Right hindlimb (tissue), 1 donor: ENCODE measurements around the gene FOXP1.
"Not testable (repeated sequence)": the region's sequence is repeated elsewhere in the genome, so short reads cannot be mapped to it uniquely, and the experiment has no call there.

Source experiments
- DNase-seq: peaks from one replicate; pipeline ENCODE4 v3.0.0-alpha.2; 2018

The FOXP1 gene

GRCh38 chr3:71045917-71046282 lies 537.6 kb downstream of the FOXP1 start:
- DNase-seq: no peak

GRCh38 chr3:71045212-71045916 lies 538.2 kb downstream of the FOXP1 start:
- DNase-seq: no peak

- DNase-seq: no peak
Observed at GRCh38 chr3:71042759-71043158, 540.8 kb downstream of the FOXP1 start.

GRCh38 chr3:71041371-71041770 lies 542.2 kb downstream of the FOXP1 start:
- DNase-seq: no peak

GRCh38 chr3:71039332-71039731 lies 544.2 kb downstream of the FOXP1 start:
- DNase-seq: no peak

- DNase-seq: no peak
Observed at GRCh38 chr3:71037775-71038174, 545.8 kb downstream of the FOXP1 start.

- no peak for DNase-seq
Observed at GRCh38 chr3:71035886-71036285, 547.6 kb downstream of the FOXP1 start.

- DNase-seq: no peak
Observed at GRCh38 chr3:71035314-71035713, 548.2 kb downstream of the FOXP1 start.

- no peak for DNase-seq
Observed at GRCh38 chr3:71033681-71034220, 549.8 kb downstream of the FOXP1 start.

GRCh38 chr3:71031914-71032521 lies 551.5 kb downstream of the FOXP1 start:
- no peak for DNase-seq

GRCh38 chr3:71031181-71031580 lies 552.3 kb downstream of the FOXP1 start:
- no peak for DNase-seq

- no peak for DNase-seq
Observed at GRCh38 chr3:71030748-71031147, 552.8 kb downstream of the FOXP1 start.

GRCh38 chr3:71029770-71030169 lies 553.8 kb downstream of the FOXP1 start:
- no peak for DNase-seq

GRCh38 chr3:71028802-71029201 lies 554.7 kb downstream of the FOXP1 start:
- DNase-seq: no peak

- DNase-seq: no peak
Observed at GRCh38 chr3:71028184-71028583, 555.3 kb downstream of the FOXP1 start.

GRCh38 chr3:71026634-71027578 lies 556.6 kb downstream of the FOXP1 start:
- no peak for DNase-seq

GRCh38 chr3:71025516-71025915 lies 558.0 kb downstream of the FOXP1 start:
- DNase-seq: no peak

- no peak for DNase-seq
Observed at GRCh38 chr3:71025010-71025409, 558.5 kb downstream of the FOXP1 start.

- DNase-seq: no peak
Observed at GRCh38 chr3:71022551-71023335, 560.8 kb downstream of the FOXP1 start.

- DNase-seq: no peak
Observed at GRCh38 chr3:71018799-71019198, 564.7 kb downstream of the FOXP1 start.

- no peak for DNase-seq
Observed at GRCh38 chr3:71016178-71016845, 567.2 kb downstream of the FOXP1 start.

GRCh38 chr3:71014616-71015015 lies 568.9 kb downstream of the FOXP1 start:
- DNase-seq: not testable (repeated sequence)
